K562 (cell line): ENCODE measurements around the gene PLEKHN1. TPM values are rescaled to one million over a fixed set of nuclear protein-coding genes. Genes with fewer than 3 reads are reported as not detected.

Source experiments
- ATAC-seq: fragments of 200-7000 bp; cut with Tn5 transposase; 3 replicates; pipeline ENCODE4 v1.9.1; 2020; ENCODE audit warnings: moderate library complexity
- Bru-seq: library from RNA; stranded (reverse); fragments of 400-500 nt; gene quantifications from one replicate; lab custom pipeline; 2021; lab: Mats Ljungman, UMichigan
- BruChase-seq, 2 experiments: library from RNA; stranded (reverse); fragments of 400-500 nt; gene quantifications; one replicate each; lab custom pipeline; 2021; lab: Mats Ljungman, UMichigan
- BruUV-seq: library from RNA; stranded (reverse); fragments of 400-500 nt; replicated peaks from 2 replicates; lab custom pipeline; 2021; lab: Mats Ljungman, UMichigan
- CTCF ChIA-PET: fragments of 300-600 bp; formaldehyde crosslinking; extraction: SDS; loops from one replicate; lab custom pipeline; 2021; ENCODE audit warnings: low intra/inter-chr PET ratio; lab: Yijun Ruan, JAX
- POLR2A ChIA-PET: fragments of 300-600, 350-650 bp; sonication (Branson Sonifier 250); formaldehyde crosslinking; extraction: SDS; loops from one replicate; lab custom pipeline; 2021; ENCODE audit warnings: antibody characterized with exemption, inconsistent platforms; lab: Yijun Ruan, JAX
- DNase-seq, 4 experiments: peaks; one replicate each; pipeline versions ENCODE4 v3.0.0 to v3.0.0-alpha.2; 2011 to 2018; ENCODE audit warnings: low spot score in 3 of 4, mixed read lengths in 3 of 4; ENCODE audit errors: extremely low read depth in 1 of 4
- FAIRE-seq: peaks from 2 replicates; lab custom pipeline; 2011; peaks lifted over from hg19 to GRCh38; lab: Jason Lieb, UNC
- H2AFZ ChIP-seq: 2 replicates; pipeline ENCODE4 v1.6.0; 2011; ENCODE audit warnings: low read depth, low read length, control low read depth, inconsistent platforms
- H3K27ac ChIP-seq: fragments of 200-600 bp; 3 replicates; pipeline ENCODE4 v1.8.0; 2011; ENCODE audit warnings: low read depth, mild to moderate bottlenecking, control low read depth, inconsistent platforms, low read length, moderate library complexity, mixed read lengths; ENCODE audit errors: extremely low read depth
- H3K27me3 ChIP-seq, 2 experiments: fragments of 300-600 bp in 1 of 2; 2 replicates in 1 of 2; 3 replicates in 1 of 2; pipeline versions ENCODE4 v1.6.0 to v1.8.0; 2011; ENCODE audit warnings: inconsistent platforms in 2 of 2, low read length in 2 of 2, mild to moderate bottlenecking in 1 of 2, mixed read lengths in 1 of 2, moderate library complexity in 1 of 2; ENCODE audit not compliant: control insufficient read depth in 2 of 2, insufficient read depth in 2 of 2
- H3K36me3 ChIP-seq: fragments of 300-600 bp; 3 replicates; pipeline ENCODE4 v1.8.0; 2011; ENCODE audit warnings: mild to moderate bottlenecking, low read length, inconsistent platforms; ENCODE audit not compliant: control insufficient read depth, insufficient read depth
- H3K4me1 ChIP-seq, 2 experiments: fragments of 200-600 bp in 1 of 2; replicated peaks in 1 of 2; 2 replicates in 1 of 2; 3 replicates in 1 of 2; pipeline versions ENCODE4 v1.5.1 to v1.8.0; 2011; ENCODE audit warnings: inconsistent platforms in 2 of 2, low read length in 2 of 2, mild to moderate bottlenecking in 1 of 2, mixed read lengths in 1 of 2, moderate library complexity in 1 of 2; ENCODE audit not compliant: control insufficient read depth in 2 of 2, insufficient read depth in 2 of 2
- H3K4me2 ChIP-seq: 2 replicates; pipeline ENCODE4 v1.6.1; 2011; ENCODE audit warnings: low read length, control low read depth, inconsistent platforms, mixed read lengths; ENCODE audit not compliant: insufficient read depth
- H3K4me3 ChIP-seq: fragments of 200-600 bp; sonication (generic), shearing (Covaris generic); 2 replicates; pipeline ENCODE4 v1.5.1; 2016; ENCODE audit warnings: control low read depth, inconsistent platforms
- H3K79me2 ChIP-seq: fragments of 200-600 bp; 3 replicates; pipeline ENCODE4 v1.8.0; 2011; ENCODE audit warnings: low read length, inconsistent platforms; ENCODE audit not compliant: control insufficient read depth, insufficient read depth
- H3K9ac ChIP-seq, 2 experiments: 2 replicates each; pipeline versions ENCODE4 v1.6.0 to v1.6.1; 2011; ENCODE audit warnings: low read depth in 2 of 2, low read length in 2 of 2, control low read depth in 1 of 2, inconsistent platforms in 1 of 2, mild to moderate bottlenecking in 1 of 2, mixed read lengths in 1 of 2; ENCODE audit not compliant: insufficient read depth in 1 of 2
- H3K9me1 ChIP-seq: one replicate; pipeline ENCODE4 v1.6.0; 2011; ENCODE audit warnings: inconsistent platforms, mild to moderate bottlenecking, low read length, moderate library complexity; ENCODE audit not compliant: control insufficient read depth, insufficient read depth
- H3K9me3 ChIP-seq: replicated peaks from 2 replicates; pipeline ENCODE4 v1.5.1; 2011; ENCODE audit warnings: low read depth, low read length, inconsistent platforms; ENCODE audit not compliant: control insufficient read depth, insufficient read depth
- H4K20me1 ChIP-seq: replicated peaks from 2 replicates; pipeline ENCODE4 v1.6.1; 2011; ENCODE audit warnings: low read length, inconsistent platforms, mixed read lengths; ENCODE audit not compliant: control insufficient read depth, insufficient read depth
- DDX20 ChIP-seq: fragments of 450-650 bp; IDR thresholded peaks from 2 replicates; pipeline ENCODE4 v1.6.1; 2016; ENCODE audit warnings: missing genetic modification characterization, low read depth, mild to moderate bottlenecking, missing compliant biosample characterization, moderate library complexity
- GTF3C2 ChIP-seq: IDR thresholded peaks from 3 replicates; pipeline ENCODE4 v1.6.1; 2011; ENCODE audit warnings: borderline replicate concordance, mild to moderate bottlenecking, moderate library complexity; ENCODE audit not compliant: insufficient read length; ENCODE audit errors: extremely low read depth
- HCFC1 ChIP-seq: IDR thresholded peaks from 2 replicates; pipeline ENCODE4 v1.6.1; 2012; ENCODE audit warnings: low read depth, low read length, improper control_type of control experiment
- HDAC2 ChIP-seq: fragments of 450-650 bp; IDR thresholded peaks from 2 replicates; pipeline ENCODE4 v1.6.1; 2016; ENCODE audit warnings: mild to moderate bottlenecking
- MAFK ChIP-seq: IDR thresholded peaks from 2 replicates; pipeline ENCODE4 v1.6.1; 2011; ENCODE audit warnings: low read length, improper control_type of control experiment
- NEUROD1 ChIP-seq: fragments of 150-350 bp; IDR thresholded peaks from 2 replicates; pipeline ENCODE4 v1.6.1; 2014; ENCODE audit warnings: borderline replicate concordance, low read length, low read depth; ENCODE audit not compliant: partially characterized antibody
- THRA ChIP-seq: fragments of 450-650 bp; IDR thresholded peaks from 2 replicates; pipeline ENCODE4 v1.6.1; 2017; ENCODE audit warnings: mild to moderate bottlenecking, moderate library complexity
- ZBTB49 ChIP-seq: sonication (generic); formaldehyde crosslinking; IDR thresholded peaks from 2 replicates; pipeline ENCODE4 v1.8.0; 2022; ENCODE audit warnings: missing genetic modification reagents, mild to moderate bottlenecking, borderline replicate concordance
- ZNF384 ChIP-seq: IDR thresholded peaks from 2 replicates; pipeline ENCODE4 v1.6.1; 2012; ENCODE audit warnings: low read depth, low read length, improper control_type of control experiment
- ZNF696 ChIP-seq: fragments of 250-450 bp; sonication (Bioruptor Pico); conservative IDR thresholded peaks from 2 replicates; pipeline ENCODE4 v1.4.0; 2020; ENCODE audit warnings: mild to moderate bottlenecking, moderate library complexity
- WGBS: fragments of 100-300 bp; shearing (Covaris generic); methylation state at CpG from one replicate; pipeline ENCODE4 v1.1.6; 2016; ENCODE audit warnings: low coverage, mixed read lengths; ENCODE audit not compliant: insufficient coverage; ENCODE audit errors: missing lambda C conversion rate; 5-methylcytosine and 5-hydroxymethylcytosine counted together
- in situ Hi-C: fragments of 300-500 bp; cut with MboI; formaldehyde crosslinking; loops from 4 replicates; pipeline ENCODE4 v1.15.0; 2018; ENCODE audit warnings: inconsistent platforms, mixed read lengths
- intact Hi-C: fragments of 100-400 bp; cut with micrococcal nuclease; formaldehyde crosslinking; loops from 2 replicates; pipeline ENCODE4 v1.14.2; 2022
- long read RNA-seq, 3 experiments: library from polyadenylated mRNA in 2 of 3; library from RNA in 1 of 3; unstranded in 2 of 3; stranded (forward) in 1 of 3; transcript quantifications; one replicate each; pipeline ENCODE4 v2.0.0, GENCODE V29; 2019 to 2022
- polyA minus RNA-seq, 3 experiments: library from RNA; depleted of rRNA, polyadenylated mRNA; stranded (reverse); fragments of >200 nt; gene quantifications; 2 replicates each; pipeline ENCODE4 v1.2.3, GENCODE V29; 2011
- polyA plus RNA-seq, 8 experiments: library from polyadenylated mRNA; depleted of rRNA in 4 of 8; stranded (reverse) in 5 of 8; unstranded in 3 of 8; fragments of >200 nt; fragmentation: Nextera tagmentation in 2 of 8; fragmentation: Illumina TruSeq in 1 of 8; extraction: Ambion mirVana in 2 of 8; extraction: Trizol in 1 of 8; gene quantifications; 2 replicates each; pipeline versions ENCODE4 v1.2.1 to v1.2.3, GENCODE V29; 2011 to 2014; ENCODE audit warnings: inconsistent platforms in 1 of 8, missing spikeins in 1 of 8
- total RNA-seq, 7 experiments: library from RNA; depleted of rRNA in 6 of 7; stranded (reverse); fragments of >200 nt in 6 of 7; fragmentation: Illumina TruSeq in 2 of 7; extraction: Trizol in 2 of 7; gene quantifications; 2 replicates each; pipeline versions ENCODE4 v1.2.1 to v1.2.3, GENCODE V29; 2011 to 2021; ENCODE audit warnings: low replicate concordance in 1 of 7

Gene PLEKHN1
- total RNA-seq (2011; cell fraction: chromatin; rRNA removed; ENCODE audit: low replicate concordance): 0.99 and 3.5 TPM in 2 replicates
- total RNA-seq (2011; cell fraction: nucleolus; rRNA removed): 1.2 and 2.6 TPM in 2 replicates
- 0.88 and 1.6 TPM in 2 replicates for total RNA-seq (2011; cell fraction: nucleoplasm; rRNA removed)
- total RNA-seq (2014; rRNA removed) (0.09 and 0.69 TPM in 2 replicates), total RNA-seq (2014; rRNA removed; fragmentation: Illumina TruSeq; extraction: Trizol) (0.07 TPM in 1 of 2 replicates, not detected in the other), total RNA-seq (2015; rRNA removed; fragmentation: Illumina TruSeq; extraction: Trizol) (0.11 and 0.18 TPM in 2 replicates), total RNA-seq (2021) (1.2 and 1.5 TPM in 2 replicates), polyA plus RNA-seq (2011; rRNA removed) (0.13 and 0.34 TPM in 2 replicates), polyA plus RNA-seq (2014; fragmentation: Illumina TruSeq; extraction: Trizol) (0.13 and 0.69 TPM in 2 replicates), polyA plus RNA-seq (2014; fragmentation: Nextera tagmentation; extraction: Ambion mirVana) (not detected), polyA plus RNA-seq (2014; rRNA removed) (0.52 and 0.80 TPM in 2 replicates), polyA minus RNA-seq (2011; rRNA and poly(A)+ RNA removed) (not detected in 2 replicates), Bru-seq, nascent RNA (percentile 42 among the genes with signal in this experiment), BruChase-seq, experiment 1, labeled RNA remaining after a 2-hour chase (percentile 10 among the genes with signal in this experiment), BruChase-seq, experiment 2, labeled RNA remaining after a 6-hour chase (percentile 20 among the genes with signal in this experiment)
- 0.12 and 0.37 TPM in 2 replicates for polyA plus RNA-seq (2011; cell fraction: cytosol; rRNA removed)
- 2.6 and 3.6 TPM in 2 replicates for polyA plus RNA-seq (2011; cell fraction: nucleus; rRNA removed)
- polyA plus RNA-seq (2012): 0.47 and 1.4 TPM in 2 replicates
- polyA minus RNA-seq (2011; cell fraction: cytosol; rRNA and poly(A)+ RNA removed): 0.55 TPM in 1 of 2 replicates, not detected in the other
- 1.3 and 1.8 TPM in 2 replicates for polyA minus RNA-seq (2011; cell fraction: nucleus; rRNA and poly(A)+ RNA removed)
- long read RNA-seq, experiment 1, partial matches to known transcripts: 2 of 4 reads
- long read RNA-seq, experiment 1, other reads (novel, unspliced or antisense): 2 of 4 reads
- long read RNA-seq, experiment 2, partial matches to known transcripts: 0 of 4 reads
- long read RNA-seq, experiment 2, other reads (novel, unspliced or antisense): 4 of 4 reads
- long read RNA-seq, experiment 3, partial matches to known transcripts: 0 of 1 reads
- long read RNA-seq, experiment 3, other reads (novel, unspliced or antisense): 0 of 1 reads

- peak within 1 kb of the TSS; percentile 94 for H3K4me2 ChIP-seq
- peaks cover 6% of the 10 kb centered on the region; the same call in 2 of the 3 replicates for H3K79me2 ChIP-seq
- H3K9me3 ChIP-seq: peaks cover 6% of the 10 kb centered on the region
- CTCF ChIA-PET: no interaction called here
- FAIRE-seq: peak; percentile 75
- H3K4me3 ChIP-seq: peak within 1 kb of the TSS; percentile 54
- in situ Hi-C loops (no loop called here), intact Hi-C loops (no loop called here)
- TSS peak; percentile 88 for BruUV-seq
- 13% methylated on average over 20 of the region's 31 CpGs for WGBS
- peak within 1 kb of the TSS; percentile 98 for H2AFZ ChIP-seq
- peak; percentile 63 to 75 (median 72) for DNase-seq
- H3K27me3 ChIP-seq: no peaks in the 10 kb centered on the region; a peak in 1 of 5 replicates
- peaks cover 20 to 73% of the 10 kb centered on the region in 2 experiments for H3K4me1 ChIP-seq
- peak within 1 kb of the TSS; percentile 64 to 90 for H3K9ac ChIP-seq
- POLR2A ChIA-PET: interaction anchor here (0.5 to 1.8 kb wide), 10 partner anchors 10 to 187 kb away, joined by 3 to 10 read pairs (median 3); no protein-coding TSS in a partner anchor
- no peaks in the 10 kb centered on the region for H4K20me1 ChIP-seq
- peaks cover 42% of the 10 kb centered on the region; the same call in 2 of the 3 replicates for H3K36me3 ChIP-seq
- H3K27ac ChIP-seq: peak within 1 kb of the TSS; percentile 71
- H3K9me1 ChIP-seq: no peaks in the 10 kb centered on the region
- peak; percentile 80 for ATAC-seq
- TF ChIP-seq THRA (no peak), HCFC1 (no peak), NEUROD1 (no peak), GTF3C2 (no peak), HDAC2 (no peak), DDX20 (tag) (no peak), MAFK (no peak), ZBTB49 (CRISPR knock-in tag) (no peak), ZNF696 (no peak), ZNF384 (no peak)
These were observed at the start of gene PLEKHN1 for GRCh38 chr1:966135-966703. TSS of gene PLEKHN1 (plus strand) at chr1:966482. CDS start at chr1:966532, 50 bp downstream.
